Upper lobe of right lung (tissue), 1 donor: ENCODE data around the gene PTPN11. TPM values are rescaled to one million over a fixed set of nuclear protein-coding genes. Genes with fewer than 3 reads are reported as not detected.

ENCODE experiments used
- ATAC-seq: fragments of 200-7000 bp; cut with Tn5 transposase; one replicate; pipeline ENCODE4 v1.9.1; 2020; ENCODE audit warnings: mild to moderate bottlenecking, moderate library complexity
- DNase-seq: peaks from one replicate; pipeline ENCODE4 v3.0.0-alpha.2; 2020
- H3K27ac ChIP-seq: fragments of 200-600 bp; one replicate; pipeline ENCODE4 v1.8.0; 2022
- H3K27me3 ChIP-seq: fragments of 200-600 bp; one replicate; pipeline ENCODE4 v1.8.0; 2022; ENCODE audit warnings: mild to moderate bottlenecking
- H3K36me3 ChIP-seq: fragments of 200-600 bp; one replicate; pipeline ENCODE4 v1.8.0; 2022
- H3K4me1 ChIP-seq: fragments of 200-600 bp; one replicate; pipeline ENCODE4 v1.8.0; 2022
- H3K4me3 ChIP-seq: fragments of 200-600 bp; one replicate; pipeline ENCODE4 v1.8.0; 2022; ENCODE audit warnings: mild to moderate bottlenecking
- H3K9me3 ChIP-seq: fragments of 200-600 bp; one replicate; pipeline ENCODE4 v1.8.0; 2022
- CTCF ChIP-seq: fragments of 200-600 bp; IDR thresholded peaks from one replicate; pipeline ENCODE4 v1.8.0; 2022; ENCODE audit warnings: antibody characterized with exemption
- intact Hi-C: fragments of 100-400 bp; cut with DNase I; formaldehyde crosslinking; loops from one replicate; pipeline ENCODE4 v1.11.0; 2022
- total RNA-seq: library from RNA; stranded (reverse); fragmentation: NEBNext Ultra II Directional; extraction: Animal tissue kit (Norgen Biotek cat#: 25700); gene quantifications from one replicate; pipeline ENCODE4 v1.2.1, GENCODE V29; 2021
- donor health status: DM: no; HTN: yes; CAD: no; lungs with severe emphysema.

Gene PTPN11
- total RNA-seq, 1 donor from 2014 or later, result 98.7 TPM

GRCh38 chr12:112479413-112479812, 60.7 kb downstream of the PTPN11 start:
- peaks cover 93% of the 10 kb centered on the region for H3K36me3 ChIP-seq
- intact Hi-C loops, result no loop called here

DNA sequence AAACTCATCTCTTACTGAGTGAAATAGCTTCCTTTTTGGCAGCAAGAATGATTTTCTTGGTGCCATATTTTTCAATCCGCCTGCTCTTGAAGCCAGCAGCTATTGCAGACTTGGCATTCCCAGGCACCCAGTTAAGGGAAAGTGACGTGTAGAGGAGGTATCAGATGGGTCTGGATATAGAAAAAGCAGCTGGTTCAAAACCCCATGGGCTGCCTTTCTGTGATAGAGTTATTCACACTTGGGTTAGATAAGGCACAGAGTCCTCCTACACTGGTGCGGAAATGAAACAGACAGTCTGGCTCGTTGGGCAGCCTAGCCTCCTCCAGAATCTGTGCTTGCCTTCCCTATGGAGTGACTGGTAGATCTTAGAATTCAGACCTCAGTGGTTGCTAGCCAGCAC, 62.2 kb downstream of the PTPN11 start:
- peaks cover 84% of the 10 kb centered on the region for H3K36me3 ChIP-seq
- no peak for TF ChIP-seq CTCF

More at GRCh38 chr12:112479413-112479812, 60.7 kb downstream of the PTPN11 start:
- no peak for TF ChIP-seq CTCF
- Histone ChIP-seq H3K27me3 (no peaks in the 10 kb centered on the region), H3K4me1 (no peaks in the 10 kb centered on the region), H3K4me3 (no peak overlapping the region), H3K27ac (no peak overlapping the region), H3K9me3 (no peaks in the 10 kb centered on the region)
- ATAC-seq, result no peak
- no peak for DNase-seq

DNA sequence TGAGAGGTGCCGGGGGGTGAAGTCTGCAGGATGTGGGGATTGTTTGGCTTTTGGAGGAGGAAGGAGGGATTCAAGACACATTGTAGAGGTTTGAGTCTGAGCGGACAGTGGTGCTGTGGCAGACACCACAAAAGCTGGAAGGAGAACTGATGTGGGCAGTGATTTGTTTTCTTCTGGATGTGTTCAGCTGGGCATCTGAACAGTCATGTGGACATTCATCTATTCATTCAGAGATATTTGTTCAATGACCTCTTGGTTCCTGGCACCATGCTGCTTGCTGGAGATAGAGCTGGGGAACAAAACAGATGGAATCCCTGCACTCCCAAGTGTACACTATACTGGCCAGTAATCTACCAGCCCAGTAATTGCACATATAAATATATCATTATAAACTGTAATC, 64.0 kb downstream of the PTPN11 start:
- Histone ChIP-seq H3K4me1 (no peaks in the 10 kb centered on the region), H3K36me3 (peaks cover 88% of the 10 kb centered on the region), H3K27ac (no peak overlapping the region), H3K27me3 (no peaks in the 10 kb centered on the region), H3K4me3 (no peak overlapping the region), H3K9me3 (no peaks in the 10 kb centered on the region)
- ATAC-seq (no peak), DNase-seq (no peak)
- no peak for TF ChIP-seq CTCF
- intact Hi-C loops, result no loop called here

More for the DNA sequence above, 62.2 kb downstream of the PTPN11 start:
- ATAC-seq (no peak), DNase-seq (no peak)
- Histone ChIP-seq H3K27ac (no peak overlapping the region), H3K27me3 (no peaks in the 10 kb centered on the region), H3K4me3 (no peak overlapping the region), H3K4me1 (no peaks in the 10 kb centered on the region), H3K9me3 (no peaks in the 10 kb centered on the region)
- intact Hi-C loops, result no loop called here

DNA sequence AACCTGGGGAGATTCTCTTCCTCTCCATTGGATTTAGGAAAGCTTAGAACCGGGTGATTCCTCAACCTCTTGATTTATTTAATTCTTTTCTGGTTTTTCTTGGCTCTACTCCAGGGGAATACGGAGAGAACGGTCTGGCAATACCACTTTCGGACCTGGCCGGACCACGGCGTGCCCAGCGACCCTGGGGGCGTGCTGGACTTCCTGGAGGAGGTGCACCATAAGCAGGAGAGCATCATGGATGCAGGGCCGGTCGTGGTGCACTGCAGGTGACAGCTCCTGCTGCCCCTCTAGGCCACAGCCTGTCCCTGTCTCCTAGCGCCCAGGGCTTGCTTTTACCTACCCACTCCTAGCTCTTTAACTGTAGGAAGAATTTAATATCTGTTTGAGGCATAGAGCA, 67.6 kb downstream of the PTPN11 start:
- Histone ChIP-seq H3K4me3 (no peak overlapping the region), H3K36me3 (peaks cover 88% of the 10 kb centered on the region), H3K27ac (no peak overlapping the region), H3K4me1 (no peaks in the 10 kb centered on the region), H3K9me3 (no peaks in the 10 kb centered on the region), H3K27me3 (no peaks in the 10 kb centered on the region)
- DNase-seq (no peak), ATAC-seq (no peak)
- TF ChIP-seq CTCF, result no peak
- intact Hi-C loops, result no loop called here

DNA sequence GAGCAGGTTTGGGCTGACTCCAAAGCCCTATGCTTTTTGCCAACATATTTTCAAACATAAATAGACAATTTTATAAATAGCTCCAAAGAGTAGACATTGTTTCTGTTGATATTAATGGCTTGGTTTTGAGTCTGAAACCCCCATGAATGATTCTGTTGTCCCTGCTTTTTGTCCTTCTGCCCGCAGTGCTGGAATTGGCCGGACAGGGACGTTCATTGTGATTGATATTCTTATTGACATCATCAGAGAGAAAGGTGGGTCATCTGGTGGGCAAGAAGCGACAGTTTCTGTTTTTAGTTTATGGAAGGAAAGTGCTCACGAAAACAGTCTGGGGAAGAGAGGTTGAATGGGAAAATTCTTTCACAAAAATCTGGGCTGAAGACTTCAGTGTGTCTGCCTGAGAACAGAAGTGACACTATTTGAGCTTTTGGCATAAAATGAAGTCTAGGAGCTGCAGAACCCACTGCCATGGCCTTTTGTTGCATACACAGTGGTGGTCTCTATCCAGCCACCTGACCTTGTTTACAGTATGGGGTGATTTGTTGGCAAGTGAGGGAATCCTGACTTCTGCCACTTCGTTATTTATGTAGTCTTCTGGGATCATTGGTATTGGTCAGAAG, 69.6 kb downstream of the PTPN11 start:
- DNase-seq, result no peak
- no peaks in the 10 kb centered on the region for H3K9me3 ChIP-seq
- H3K36me3 ChIP-seq, result peaks cover 81% of the 10 kb centered on the region
- no peak overlapping the region for H3K4me3 ChIP-seq
- TF ChIP-seq CTCF, result no peak
- no peaks in the 10 kb centered on the region for H3K4me1 ChIP-seq
- no peak overlapping the region for H3K27ac ChIP-seq
- no peak for ATAC-seq
- H3K27me3 ChIP-seq, result no peaks in the 10 kb centered on the region
- intact Hi-C loops, result no loop called here

DNA sequence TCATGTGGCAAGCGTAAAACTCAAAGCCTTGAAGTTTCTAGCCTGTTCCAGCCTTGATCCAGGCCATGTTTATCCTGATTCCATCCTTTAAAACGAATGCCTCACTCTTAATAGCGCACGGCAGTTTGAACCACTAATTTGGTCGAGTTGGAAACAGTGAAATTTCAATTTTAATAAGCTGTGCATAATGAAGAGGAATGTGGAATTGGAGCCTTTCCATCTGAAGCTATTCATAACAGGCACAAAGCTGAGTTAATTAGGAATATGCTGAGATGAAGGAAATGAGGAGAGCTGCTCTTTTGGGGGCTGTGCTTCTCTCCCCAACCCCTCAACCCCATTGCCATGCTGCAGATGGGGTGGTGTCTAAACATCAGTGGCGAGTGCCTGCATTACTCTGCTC, 70.7 kb downstream of the PTPN11 start:
- intact Hi-C loops, result no loop called here
- peaks cover 74% of the 10 kb centered on the region for H3K36me3 ChIP-seq
- no peak for ATAC-seq

More for the DNA sequence above, 70.7 kb downstream of the PTPN11 start:
- Histone ChIP-seq H3K4me1 (no peaks in the 10 kb centered on the region), H3K27me3 (no peaks in the 10 kb centered on the region), H3K4me3 (no peak overlapping the region), H3K27ac (no peak overlapping the region), H3K9me3 (no peaks in the 10 kb centered on the region)
- DNase-seq, result no peak
- no peak for TF ChIP-seq CTCF
